Superior temporal gyrus (tissue), 1 donor: ENCODE data around the gene MIB2.
A peak's percentile ranks its signal among the peaks of the same experiment; 100 is the strongest.
"Not testable (repeated sequence)": the region's sequence is repeated elsewhere in the genome, so short reads cannot be mapped to it uniquely, and the experiment has no call there.

Source experiments
- DNase-seq: peaks from one replicate; pipeline ENCODE4 v3.0.0-alpha.2; 2016; ENCODE audit errors: extremely low spot score

Gene MIB2

GRCh38 chr1:1626207-1627141 is 11.2 kb downstream of the MIB2 start:
- DNase-seq: no peak

- DNase-seq: no peak
Observed at GRCh38 chr1:1627261-1627828, 12.0 kb downstream of the MIB2 start.

GRCh38 chr1:1627829-1628753 is 12.8 kb downstream of the MIB2 start:
- DNase-seq: no peak

GRCh38 chr1:1628754-1629429 is 13.6 kb downstream of the MIB2 start:
- DNase-seq: no peak

GRCh38 chr1:1629430-1630190 is 14.3 kb downstream of the MIB2 start:
- no peak for DNase-seq

GRCh38 chr1:1630191-1630964 is 15.1 kb downstream of the MIB2 start:
- peak; percentile 25 for DNase-seq

GRCh38 chr1:1630965-1631781 is 15.9 kb downstream of the MIB2 start:
- DNase-seq: no peak

GRCh38 chr1:1631782-1632420 is 16.6 kb downstream of the MIB2 start, which contains the start of gene MMP23B:
MMP23B (plus strand) TSS chr1:1632173; CDS start chr1:1632219, 46 bp downstream.
- no peak for DNase-seq

- not testable (repeated sequence) for DNase-seq
Observed at GRCh38 chr1:1633409-1633808, 18.1 kb downstream of the MIB2 start.

- DNase-seq: not testable (repeated sequence)
Observed at GRCh38 chr1:1634613-1635012, 19.3 kb downstream of the MIB2 start.

GRCh38 chr1:1636621-1637478 is 21.6 kb downstream of the MIB2 start:
- DNase-seq: not testable (repeated sequence)

- not testable (repeated sequence) for DNase-seq
Observed at GRCh38 chr1:1637479-1637875, 22.2 kb downstream of the MIB2 start.

GRCh38 chr1:1638528-1638927 is 23.2 kb downstream of the MIB2 start:
- not testable (repeated sequence) for DNase-seq

GRCh38 chr1:1639368-1639767 is 24.1 kb downstream of the MIB2 start:
- DNase-seq: not testable (repeated sequence)

GRCh38 chr1:1640081-1640480 is 24.8 kb downstream of the MIB2 start:
- not testable (repeated sequence) for DNase-seq

GRCh38 chr1:1640711-1641461 is 25.6 kb downstream of the MIB2 start:
- not testable (repeated sequence) for DNase-seq

- DNase-seq: not testable (repeated sequence)
Observed at GRCh38 chr1:1646326-1646725, 31.0 kb downstream of the MIB2 start.
